Caco-2 (cell line): ENCODE data around the gene ERGIC1. TPM values are rescaled to one million over a fixed set of nuclear protein-coding genes. Genes with fewer than 3 reads are reported as not detected.

Experiments used
- BruUV-seq: library from RNA; stranded (reverse); fragments of 400-500 nt; replicated peaks from 2 replicates; lab custom pipeline; 2021; lab: Mats Ljungman, UMichigan
- CTCF ChIA-PET: fragments of 300-600 bp; sonication (Branson Sonifier 250); formaldehyde crosslinking; loops from one replicate; lab custom pipeline; 2022; ENCODE audit warnings: antibody characterized with exemption; lab: Charles Lee
- POLR2A ChIA-PET: fragments of 300-600 bp; sonication (Branson Sonifier 250); formaldehyde crosslinking; loops from one replicate; lab custom pipeline; 2022; ENCODE audit warnings: antibody characterized with exemption; lab: Charles Lee
- DNase-seq, 2 experiments: peaks; one replicate each; pipeline versions ENCODE4 v3.0.0 to v3.0.0-alpha.2; 2020 to 2022
- H3K27me3 ChIP-seq: replicated peaks from 2 replicates; pipeline ENCODE4 v1.6.0; 2011; ENCODE audit warnings: low read length; ENCODE audit not compliant: control insufficient read depth, insufficient read depth
- H3K36me3 ChIP-seq: 2 replicates; pipeline ENCODE4 v1.5.1; 2011; ENCODE audit warnings: low read length; ENCODE audit not compliant: control insufficient read depth, insufficient read depth
- H3K4me1 ChIP-seq: fragments of 250-450 bp; sonication (Bioruptor Pico); 2 replicates; pipeline ENCODE4 v1.5.1; 2020; ENCODE audit warnings: mild to moderate bottlenecking
- H3K4me3 ChIP-seq: 2 replicates; pipeline ENCODE4 v1.5.1; 2011; ENCODE audit warnings: low read depth, mild to moderate bottlenecking, control low read depth, low read length
- H3K9me3 ChIP-seq: fragments of 250-450 bp; sonication (Bioruptor Pico); 2 replicates; pipeline ENCODE4 v1.5.1; 2020; ENCODE audit warnings: mild to moderate bottlenecking, moderate library complexity
- H3K27ac Mint-ChIP-seq: one replicate; pipeline ENCODE4 v1.8.0; 2022; ENCODE audit warnings: mixed read lengths; ENCODE audit not compliant: unreplicated experiment
- H3K27me3 Mint-ChIP-seq: one replicate; pipeline ENCODE4 v1.8.0; 2022; ENCODE audit warnings: mixed read lengths; ENCODE audit not compliant: insufficient read depth, unreplicated experiment
- H3K36me3 Mint-ChIP-seq: one replicate; pipeline ENCODE4 v1.8.0; 2022; ENCODE audit warnings: mild to moderate bottlenecking, mixed read lengths; ENCODE audit not compliant: insufficient read depth, unreplicated experiment
- H3K4me1 Mint-ChIP-seq: one replicate; pipeline ENCODE4 v1.8.0; 2022; ENCODE audit warnings: low read depth, mixed read lengths; ENCODE audit not compliant: unreplicated experiment
- H3K4me3 Mint-ChIP-seq: one replicate; pipeline ENCODE4 v1.8.0; 2022; ENCODE audit warnings: mild to moderate bottlenecking, moderate library complexity, mixed read lengths; ENCODE audit not compliant: unreplicated experiment
- H3K9me3 Mint-ChIP-seq: one replicate; pipeline ENCODE4 v1.8.0; 2022; ENCODE audit warnings: mixed read lengths; ENCODE audit not compliant: unreplicated experiment
- intact Hi-C: fragments of 100-400 bp; cut with micrococcal nuclease; formaldehyde crosslinking; loops from one replicate; pipeline ENCODE4 v1.10.0; 2022; ENCODE audit not compliant: unreplicated experiment
- total RNA-seq: library from RNA; stranded (reverse); gene quantifications from 2 replicates; pipeline ENCODE4 v1.2.3, GENCODE V29; 2022
- TF ChIP-seq, protein P1 (sequence below), 2 experiments: fragments of 200-600 bp in 1 of 2; IDR thresholded peaks; 1 replicate in 1 of 2; 2 replicates in 1 of 2; pipeline versions ENCODE4 v1.5.1 to v1.8.0; 2011 to 2022; ENCODE audit warnings: antibody characterized with exemption in 1 of 2, control low read depth in 1 of 2, inconsistent platforms in 1 of 2, low read depth in 1 of 2, low read length in 1 of 2, mild to moderate bottlenecking in 1 of 2, moderate library complexity in 1 of 2; ENCODE audit not compliant: insufficient read depth in 1 of 2, severe bottlenecking in 1 of 2, unreplicated experiment in 1 of 2

ERGIC1 gene
- total RNA-seq, 1 experiment from 2014 or later: 161 TPM

DNA sequence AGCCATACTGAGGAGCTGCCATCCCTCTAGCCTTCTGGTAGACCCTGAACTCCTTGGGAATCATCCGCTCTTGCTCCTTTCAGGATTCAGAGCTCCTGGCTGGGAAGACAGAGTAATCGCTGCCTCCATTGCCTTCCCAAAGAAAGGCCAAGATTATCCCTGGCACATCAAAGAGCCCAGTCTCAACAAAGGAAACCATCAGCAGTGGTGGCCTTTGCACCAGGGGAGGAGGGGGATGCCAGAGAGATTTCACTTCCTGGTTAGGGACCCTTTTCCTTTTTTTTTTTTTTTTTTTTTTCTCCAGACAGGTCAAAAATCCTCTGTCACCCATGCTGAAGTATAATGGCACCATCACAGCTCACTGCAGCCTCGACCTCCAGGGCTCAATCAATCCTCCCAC lies 16.0 kb upstream of the ERGIC1 start:
- Histone ChIP-seq H3K9me3 (no peaks in the 10 kb centered on the region), H3K4me3 (no peak overlapping the region), H3K27me3 (no peaks in the 10 kb centered on the region), H3K36me3 (no peaks in the 10 kb centered on the region), H3K4me1 (no peaks in the 10 kb centered on the region)
- Mint-ChIP-seq H3K27ac (no peak overlapping the region), H3K4me1 (peaks cover 12% of the 10 kb centered on the region), H3K36me3 (no peaks in the 10 kb centered on the region), H3K4me3 (no peak overlapping the region), H3K9me3 (no peaks in the 10 kb centered on the region), H3K27me3 (no peaks in the 10 kb centered on the region)
- intact Hi-C loops: loop anchor here (5.0 kb wide), 1 partner anchor 46 kb away; the partner anchor contains the start of gene DUSP1
- TF ChIP-seq, protein P1, sequence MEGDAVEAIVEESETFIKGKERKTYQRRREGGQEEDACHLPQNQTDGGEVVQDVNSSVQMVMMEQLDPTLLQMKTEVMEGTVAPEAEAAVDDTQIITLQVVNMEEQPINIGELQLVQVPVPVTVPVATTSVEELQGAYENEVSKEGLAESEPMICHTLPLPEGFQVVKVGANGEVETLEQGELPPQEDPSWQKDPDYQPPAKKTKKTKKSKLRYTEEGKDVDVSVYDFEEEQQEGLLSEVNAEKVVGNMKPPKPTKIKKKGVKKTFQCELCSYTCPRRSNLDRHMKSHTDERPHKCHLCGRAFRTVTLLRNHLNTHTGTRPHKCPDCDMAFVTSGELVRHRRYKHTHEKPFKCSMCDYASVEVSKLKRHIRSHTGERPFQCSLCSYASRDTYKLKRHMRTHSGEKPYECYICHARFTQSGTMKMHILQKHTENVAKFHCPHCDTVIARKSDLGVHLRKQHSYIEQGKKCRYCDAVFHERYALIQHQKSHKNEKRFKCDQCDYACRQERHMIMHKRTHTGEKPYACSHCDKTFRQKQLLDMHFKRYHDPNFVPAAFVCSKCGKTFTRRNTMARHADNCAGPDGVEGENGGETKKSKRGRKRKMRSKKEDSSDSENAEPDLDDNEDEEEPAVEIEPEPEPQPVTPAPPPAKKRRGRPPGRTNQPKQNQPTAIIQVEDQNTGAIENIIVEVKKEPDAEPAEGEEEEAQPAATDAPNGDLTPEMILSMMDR (IDR thresholded peaks at IDR 0.05; ENCODE audit: insufficient read depth in 1 of 2, low read depth in 1 of 2, low read length in 1 of 2, severe bottlenecking in 1 of 2, unreplicated experiment in 1 of 2): no peak
- BruUV-seq: no TSS peak
- no peak for DNase-seq
- ChIA-PET POLR2A (interaction anchor here (1.1 kb wide), 1 partner anchor 17 kb away, joined by 3 read pairs; no protein-coding TSS in a partner anchor), CTCF (no interaction called here)

DNA sequence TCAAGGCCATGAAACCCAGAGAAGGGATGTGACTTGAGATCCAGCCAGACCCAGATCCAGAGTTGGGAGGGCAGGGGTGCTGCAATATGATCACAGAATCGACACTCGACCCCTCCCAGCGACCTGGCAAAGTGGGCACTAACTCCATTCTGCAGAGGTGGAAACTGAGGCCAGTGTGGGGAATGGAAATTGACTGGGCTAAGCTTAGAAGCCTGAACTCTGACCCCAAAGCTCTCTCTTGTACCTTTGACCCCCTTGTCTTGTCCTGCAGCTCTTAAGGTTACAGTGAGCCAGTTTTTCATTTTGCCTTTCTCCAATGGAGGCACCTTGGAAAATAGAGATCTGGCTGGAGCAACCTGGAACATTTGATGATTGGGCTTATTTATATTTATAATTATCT lies 14.5 kb upstream of the ERGIC1 start:
- Mint-ChIP-seq H3K27ac (no peak overlapping the region), H3K27me3 (no peaks in the 10 kb centered on the region), H3K4me1 (peaks cover 12% of the 10 kb centered on the region), H3K9me3 (no peaks in the 10 kb centered on the region), H3K36me3 (no peaks in the 10 kb centered on the region), H3K4me3 (no peak overlapping the region)
- no TSS peak for BruUV-seq
- H3K9me3 ChIP-seq: no peaks in the 10 kb centered on the region
- CTCF ChIA-PET: no interaction called here
- no peaks in the 10 kb centered on the region for H3K4me1 ChIP-seq
- intact Hi-C loops: loop anchor here (5.0 kb wide), 1 partner anchor 47 kb away; the partner anchor contains the start of gene DUSP1
- H3K27me3 ChIP-seq: no peaks in the 10 kb centered on the region
- no peaks in the 10 kb centered on the region for H3K36me3 ChIP-seq
- DNase-seq: no peak
- TF ChIP-seq, protein P1 (IDR thresholded peaks at IDR 0.05; ENCODE audit: insufficient read depth in 1 of 2, low read depth in 1 of 2, low read length in 1 of 2, severe bottlenecking in 1 of 2, unreplicated experiment in 1 of 2): no peak
- POLR2A ChIA-PET: no interaction called here
- H3K4me3 ChIP-seq: no peak overlapping the region

DNA sequence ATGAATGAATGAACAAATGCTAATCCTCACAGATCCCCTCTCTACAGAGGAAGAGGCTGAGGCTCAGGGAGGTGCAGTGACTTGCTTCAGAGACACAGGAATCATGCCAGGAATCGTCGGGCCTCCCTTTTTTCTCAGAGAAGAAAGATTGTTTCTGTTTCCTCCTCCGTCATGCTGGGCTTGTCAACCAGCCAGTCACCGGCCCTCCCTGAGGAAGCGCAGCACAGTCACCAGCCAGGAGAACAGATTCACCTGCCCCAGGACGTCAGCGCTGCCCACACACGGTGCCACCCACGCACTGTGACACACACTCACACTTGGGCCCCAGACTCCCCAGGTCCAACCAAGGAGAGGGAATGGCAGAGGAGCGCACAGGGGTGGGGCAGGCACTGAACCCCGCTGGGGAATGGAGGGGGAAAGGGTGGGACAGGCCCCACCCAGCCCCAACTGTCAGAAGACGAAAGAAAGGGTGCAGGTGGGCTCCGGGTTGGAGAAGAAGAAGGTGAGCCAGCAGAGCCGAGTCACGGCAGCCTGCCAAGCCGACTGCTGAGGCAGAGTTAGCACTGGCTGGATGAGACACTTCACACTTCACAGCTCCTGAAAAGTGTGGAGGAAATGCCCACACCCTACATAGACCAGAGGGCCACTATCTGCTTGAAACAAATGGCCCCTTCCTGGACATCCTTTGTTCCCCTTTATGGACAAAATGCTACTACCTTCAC lies 13.8 kb upstream of the ERGIC1 start:
- DNase-seq: no peak
- H3K9me3 Mint-ChIP-seq: peaks cover 1% of the 10 kb centered on the region
- peaks cover 12% of the 10 kb centered on the region for H3K4me1 Mint-ChIP-seq
- H3K27me3 Mint-ChIP-seq: no peaks in the 10 kb centered on the region
- no peak overlapping the region for H3K4me3 Mint-ChIP-seq
- no peaks in the 10 kb centered on the region for H3K4me1 ChIP-seq
- no peaks in the 10 kb centered on the region for H3K36me3 Mint-ChIP-seq
- H3K27ac Mint-ChIP-seq: no peak overlapping the region
- intact Hi-C loops: no loop called here
- TF ChIP-seq, protein P1 (IDR thresholded peaks at IDR 0.05; ENCODE audit: insufficient read depth in 1 of 2, low read depth in 1 of 2, low read length in 1 of 2, severe bottlenecking in 1 of 2, unreplicated experiment in 1 of 2): no peak
- no peaks in the 10 kb centered on the region for H3K9me3 ChIP-seq
- no TSS peak for BruUV-seq
- H3K27me3 ChIP-seq: no peaks in the 10 kb centered on the region
- ChIA-PET POLR2A (no interaction called here), CTCF (interaction anchor here (0.5 kb wide), 1 partner anchor 118 kb away, joined by 4 read pairs; no protein-coding TSS in a partner anchor)
- no peaks in the 10 kb centered on the region for H3K36me3 ChIP-seq
- H3K4me3 ChIP-seq: no peak overlapping the region
